ENCODE results near the gene CTIF.

GRCh38 chr18:48816554-48816953, 277.7 kb downstream of the CTIF start:
- TF ChIP-seq EZH2 (IDR thresholded peaks at IDR 0.05) = no peak
- TF ChIP-seq POLR2AphosphoS5 (IDR thresholded peaks at IDR 0.05; ENCODE audit: borderline replicate concordance, low read depth, low read length) = no peak
